ENCODE measurements around the gene CAST. TPM values are rescaled to one million over a fixed set of nuclear protein-coding genes. Genes with fewer than 3 reads are reported as not detected.

Gene CAST
- total RNA-seq, 2 donors from 2014 or later: 33.5 to 36.2 TPM

DNA sequence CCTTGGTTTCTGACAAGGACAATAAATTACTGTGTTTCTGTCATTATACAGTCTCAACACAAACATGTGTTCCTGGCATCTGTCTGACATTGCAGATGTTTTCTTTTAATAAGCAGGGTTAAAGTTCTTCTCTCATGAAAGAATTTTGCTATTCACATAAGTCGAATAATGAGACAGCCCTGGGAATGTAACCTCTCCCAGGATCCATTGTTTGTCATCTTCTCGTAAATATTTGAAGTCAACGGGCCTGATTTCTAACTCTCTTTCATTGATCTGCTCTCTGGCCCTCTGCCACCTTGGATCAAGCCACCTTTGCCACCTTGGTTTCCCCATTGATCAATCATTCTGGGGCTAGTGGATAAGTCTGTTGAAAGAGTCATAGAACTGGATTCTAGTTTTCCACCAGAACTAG lies 12.9 kb upstream of the CAST start:
- Mint-ChIP-seq H3K9me3 (no peaks in the 10 kb centered on the region), H3K4me1 (no peaks in the 10 kb centered on the region)
- H3K9me3 ChIP-seq (ENCODE audit: control insufficient read depth, low read length): no peaks in the 10 kb centered on the region

DNA sequence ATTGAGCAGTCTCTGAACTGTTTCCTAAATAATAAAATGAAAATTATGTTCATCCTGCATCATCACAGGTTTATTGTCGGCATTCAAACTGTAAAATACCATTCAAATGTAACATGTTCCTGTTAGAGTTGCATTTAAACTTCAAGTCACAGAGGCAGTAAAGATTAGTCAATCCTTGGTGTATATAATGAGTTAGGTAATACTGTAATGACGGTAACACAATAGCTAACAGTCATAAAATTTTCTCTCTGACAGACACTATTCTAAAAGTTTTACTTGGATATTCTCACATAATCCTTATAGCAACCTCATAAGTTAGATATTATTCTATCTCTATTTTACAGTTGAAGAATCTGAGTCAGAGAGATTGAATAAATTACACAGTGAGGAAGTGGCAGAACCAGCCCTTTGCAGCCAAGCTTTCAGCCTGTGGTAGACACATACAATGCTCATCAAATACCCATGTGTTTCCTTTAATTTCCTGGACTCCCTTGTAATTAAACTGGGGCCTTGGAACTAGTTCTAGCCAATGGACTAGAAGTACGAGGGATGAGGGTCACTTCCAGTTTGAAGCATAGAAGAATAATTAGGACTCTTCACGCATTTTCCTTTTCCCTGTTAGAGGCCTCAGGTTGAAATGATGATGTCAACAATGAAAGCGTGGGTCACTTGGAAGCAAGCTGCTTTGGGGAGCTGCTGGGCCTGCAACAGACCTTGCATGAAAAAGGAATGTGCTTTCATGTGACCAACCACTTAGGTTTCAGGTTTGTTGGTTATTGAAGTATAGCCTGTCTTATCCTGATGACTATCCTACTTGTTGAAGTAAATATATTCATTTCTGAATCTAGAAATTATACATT lies 12.3 kb upstream of the CAST start:
- 85 to 91% methylated on average over 3 to 5 of the region's 5 CpGs for WGBS, 2 experiments (ENCODE audit: insufficient coverage in 1 of 2, insufficient read length in 1 of 2)
- Mint-ChIP-seq H3K27ac (no peak overlapping the region), H3K9me3 (no peaks in the 10 kb centered on the region)

More for the DNA sequence above, 12.9 kb upstream of the CAST start:
- Mint-ChIP-seq H3K4me3 (no peak overlapping the region), H3K27me3 (ENCODE audit: insufficient read depth) (no peaks in the 10 kb centered on the region), H3K27ac (no peak overlapping the region), H3K36me3 (ENCODE audit: low read depth) (no peaks in the 10 kb centered on the region)
- DNase-seq: no peak
- Histone ChIP-seq H3K36me3 (ENCODE audit: control insufficient read depth, insufficient read depth, low read length) (no peaks in the 10 kb centered on the region), H3K4me3 (ENCODE audit: low read length) (no peak overlapping the region), H3K4me1 (ENCODE audit: control insufficient read depth, insufficient read depth, low read length) (no peaks in the 10 kb centered on the region), H3K9ac (ENCODE audit: extremely low read depth, low read length, poor library complexity, severe bottlenecking) (no peak overlapping the region), H3K27ac (ENCODE audit: low read depth, low read length) (no peak overlapping the region), H3K27me3 (ENCODE audit: control insufficient read depth, insufficient read depth, low read length, poor library complexity, severe bottlenecking) (peaks cover 1% of the 10 kb centered on the region)
- 89 to 100% methylated on average over 1 to 3 of the region's 3 CpGs for WGBS, 2 experiments (ENCODE audit: insufficient coverage in 1 of 2, insufficient read length in 1 of 2)
- TF ChIP-seq, protein P1, sequence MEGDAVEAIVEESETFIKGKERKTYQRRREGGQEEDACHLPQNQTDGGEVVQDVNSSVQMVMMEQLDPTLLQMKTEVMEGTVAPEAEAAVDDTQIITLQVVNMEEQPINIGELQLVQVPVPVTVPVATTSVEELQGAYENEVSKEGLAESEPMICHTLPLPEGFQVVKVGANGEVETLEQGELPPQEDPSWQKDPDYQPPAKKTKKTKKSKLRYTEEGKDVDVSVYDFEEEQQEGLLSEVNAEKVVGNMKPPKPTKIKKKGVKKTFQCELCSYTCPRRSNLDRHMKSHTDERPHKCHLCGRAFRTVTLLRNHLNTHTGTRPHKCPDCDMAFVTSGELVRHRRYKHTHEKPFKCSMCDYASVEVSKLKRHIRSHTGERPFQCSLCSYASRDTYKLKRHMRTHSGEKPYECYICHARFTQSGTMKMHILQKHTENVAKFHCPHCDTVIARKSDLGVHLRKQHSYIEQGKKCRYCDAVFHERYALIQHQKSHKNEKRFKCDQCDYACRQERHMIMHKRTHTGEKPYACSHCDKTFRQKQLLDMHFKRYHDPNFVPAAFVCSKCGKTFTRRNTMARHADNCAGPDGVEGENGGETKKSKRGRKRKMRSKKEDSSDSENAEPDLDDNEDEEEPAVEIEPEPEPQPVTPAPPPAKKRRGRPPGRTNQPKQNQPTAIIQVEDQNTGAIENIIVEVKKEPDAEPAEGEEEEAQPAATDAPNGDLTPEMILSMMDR (conservative IDR thresholded peaks at IDR 0.05): no peak

DNA sequence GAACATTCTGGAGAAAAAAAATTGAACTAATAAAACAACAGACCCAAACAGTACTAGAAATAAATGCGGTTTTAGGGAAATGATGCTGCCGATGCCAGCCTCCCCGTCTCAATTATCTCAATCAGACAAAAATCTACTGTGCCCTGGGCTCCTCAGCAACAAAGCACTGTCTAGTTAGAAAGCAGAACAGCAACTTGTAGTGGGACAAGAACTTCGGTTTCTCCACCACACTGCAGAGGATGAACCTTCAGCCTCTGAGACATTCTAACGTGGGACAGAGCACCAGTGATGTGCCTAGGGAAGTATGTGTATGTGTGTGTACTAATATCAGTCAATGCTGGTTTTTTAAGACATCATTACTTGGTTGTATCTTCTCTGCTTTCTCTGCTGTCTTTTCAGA lies 11.1 kb upstream of the CAST start:
- Histone ChIP-seq H3K36me3 (ENCODE audit: control insufficient read depth, insufficient read depth, low read length) (no peaks in the 10 kb centered on the region), H3K4me1 (ENCODE audit: control insufficient read depth, insufficient read depth, low read length) (no peaks in the 10 kb centered on the region), H3K9ac (ENCODE audit: extremely low read depth, low read length, poor library complexity, severe bottlenecking) (no peak overlapping the region), H3K27me3 (ENCODE audit: control insufficient read depth, insufficient read depth, low read length, poor library complexity, severe bottlenecking) (peaks cover 8% of the 10 kb centered on the region), H3K27ac (ENCODE audit: low read depth, low read length) (no peak overlapping the region), H3K4me3 (ENCODE audit: low read length) (no peak overlapping the region), H3K9me3 (ENCODE audit: control insufficient read depth, low read length) (no peaks in the 10 kb centered on the region)
- Mint-ChIP-seq H3K4me1 (no peaks in the 10 kb centered on the region), H3K36me3 (ENCODE audit: low read depth) (no peaks in the 10 kb centered on the region), H3K4me3 (no peak overlapping the region), H3K27ac (no peak overlapping the region), H3K27me3 (ENCODE audit: insufficient read depth) (peaks cover 3% of the 10 kb centered on the region), H3K9me3 (no peaks in the 10 kb centered on the region)
- no peak for DNase-seq
- TF ChIP-seq, protein P1 (conservative IDR thresholded peaks at IDR 0.05): no peak
- 92 to 100% methylated on average over 1 to 5 of the region's 5 CpGs for WGBS, 2 experiments (ENCODE audit: insufficient coverage in 1 of 2, insufficient read length in 1 of 2)

More for the DNA sequence above, 12.3 kb upstream of the CAST start:
- Histone ChIP-seq H3K27me3 (ENCODE audit: control insufficient read depth, insufficient read depth, low read length, poor library complexity, severe bottlenecking) (peaks cover 8% of the 10 kb centered on the region), H3K4me1 (ENCODE audit: control insufficient read depth, insufficient read depth, low read length) (no peaks in the 10 kb centered on the region), H3K36me3 (ENCODE audit: control insufficient read depth, insufficient read depth, low read length) (no peaks in the 10 kb centered on the region), H3K4me3 (ENCODE audit: low read length) (no peak overlapping the region), H3K27ac (ENCODE audit: low read depth, low read length) (no peak overlapping the region), H3K9ac (ENCODE audit: extremely low read depth, low read length, poor library complexity, severe bottlenecking) (no peak overlapping the region), H3K9me3 (ENCODE audit: control insufficient read depth, low read length) (no peaks in the 10 kb centered on the region)
- Mint-ChIP-seq H3K27me3 (ENCODE audit: insufficient read depth) (peaks cover under 1% of the 10 kb centered on the region), H3K4me3 (no peak overlapping the region), H3K36me3 (ENCODE audit: low read depth) (no peaks in the 10 kb centered on the region), H3K4me1 (no peaks in the 10 kb centered on the region)
- TF ChIP-seq, protein P1 (conservative IDR thresholded peaks at IDR 0.05): no peak
- no peak for DNase-seq
